ENCODE data around the gene ADIPOQ.
"Not testable (repeated sequence)": the region's sequence is repeated elsewhere in the genome, so short reads cannot be mapped to it uniquely, and the experiment has no call there.

ADIPOQ gene

DNA sequence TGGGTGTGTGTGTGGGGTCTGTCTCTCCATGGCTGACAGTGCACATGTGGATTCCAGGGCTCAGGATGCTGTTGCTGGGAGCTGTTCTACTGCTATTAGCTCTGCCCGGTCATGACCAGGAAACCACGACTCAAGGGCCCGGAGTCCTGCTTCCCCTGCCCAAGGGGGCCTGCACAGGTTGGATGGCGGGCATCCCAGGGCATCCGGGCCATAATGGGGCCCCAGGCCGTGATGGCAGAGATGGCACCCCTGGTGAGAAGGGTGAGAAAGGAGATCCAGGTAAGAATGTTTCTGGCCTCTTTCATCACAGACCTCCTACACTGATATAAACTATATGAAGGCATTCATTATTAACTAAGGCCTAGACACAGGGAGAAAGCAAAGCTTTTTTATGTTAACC is 10.5 kb downstream of the ADIPOQ start:
- ChIA-PET CTCF (interaction anchor here (0.9 to 1.4 kb wide), 2 partner anchors 26 to 312 kb away, joined by 3 to 6 read pairs; no protein-coding TSS in a partner anchor), POLR2A (no interaction called here)
- no peak for DNase-seq (ENCODE audit: extremely low spot score)
- TF ChIP-seq, protein P1, sequence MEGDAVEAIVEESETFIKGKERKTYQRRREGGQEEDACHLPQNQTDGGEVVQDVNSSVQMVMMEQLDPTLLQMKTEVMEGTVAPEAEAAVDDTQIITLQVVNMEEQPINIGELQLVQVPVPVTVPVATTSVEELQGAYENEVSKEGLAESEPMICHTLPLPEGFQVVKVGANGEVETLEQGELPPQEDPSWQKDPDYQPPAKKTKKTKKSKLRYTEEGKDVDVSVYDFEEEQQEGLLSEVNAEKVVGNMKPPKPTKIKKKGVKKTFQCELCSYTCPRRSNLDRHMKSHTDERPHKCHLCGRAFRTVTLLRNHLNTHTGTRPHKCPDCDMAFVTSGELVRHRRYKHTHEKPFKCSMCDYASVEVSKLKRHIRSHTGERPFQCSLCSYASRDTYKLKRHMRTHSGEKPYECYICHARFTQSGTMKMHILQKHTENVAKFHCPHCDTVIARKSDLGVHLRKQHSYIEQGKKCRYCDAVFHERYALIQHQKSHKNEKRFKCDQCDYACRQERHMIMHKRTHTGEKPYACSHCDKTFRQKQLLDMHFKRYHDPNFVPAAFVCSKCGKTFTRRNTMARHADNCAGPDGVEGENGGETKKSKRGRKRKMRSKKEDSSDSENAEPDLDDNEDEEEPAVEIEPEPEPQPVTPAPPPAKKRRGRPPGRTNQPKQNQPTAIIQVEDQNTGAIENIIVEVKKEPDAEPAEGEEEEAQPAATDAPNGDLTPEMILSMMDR (IDR thresholded peaks at IDR 0.05; ENCODE audit: control extremely low read depth, extremely low read depth, low read depth, missing control alignments) = no peak

DNA sequence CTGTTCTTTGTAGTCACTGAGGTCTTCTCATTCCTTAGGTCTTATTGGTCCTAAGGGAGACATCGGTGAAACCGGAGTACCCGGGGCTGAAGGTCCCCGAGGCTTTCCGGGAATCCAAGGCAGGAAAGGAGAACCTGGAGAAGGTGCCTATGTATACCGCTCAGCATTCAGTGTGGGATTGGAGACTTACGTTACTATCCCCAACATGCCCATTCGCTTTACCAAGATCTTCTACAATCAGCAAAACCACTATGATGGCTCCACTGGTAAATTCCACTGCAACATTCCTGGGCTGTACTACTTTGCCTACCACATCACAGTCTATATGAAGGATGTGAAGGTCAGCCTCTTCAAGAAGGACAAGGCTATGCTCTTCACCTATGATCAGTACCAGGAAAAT is 11.6 kb downstream of the ADIPOQ start:
- ChIA-PET POLR2A (no interaction called here), CTCF (no interaction called here)
- DNase-seq (ENCODE audit: extremely low spot score) = no peak

DNA sequence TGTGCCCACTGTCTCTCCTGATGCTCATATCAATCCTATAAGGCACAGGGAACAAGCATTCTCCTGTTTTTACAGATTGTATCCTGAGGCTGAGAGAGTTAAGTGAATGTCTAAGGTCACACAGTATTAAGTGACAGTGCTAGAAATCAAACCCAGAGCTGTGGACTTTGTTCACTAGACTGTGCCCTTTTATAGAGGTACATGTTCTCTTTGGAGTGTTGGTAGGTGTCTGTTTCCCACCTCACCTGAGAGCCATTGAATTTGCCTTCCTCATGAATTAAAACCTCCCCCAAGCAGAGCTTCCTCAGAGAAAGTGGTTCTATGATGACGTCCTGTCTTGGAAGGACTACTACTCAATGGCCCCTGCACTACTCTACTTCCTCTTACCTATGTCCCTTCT is 12.4 kb downstream of the ADIPOQ start:
- TF ChIP-seq, protein P1 (IDR thresholded peaks at IDR 0.05; ENCODE audit: control extremely low read depth, extremely low read depth, low read depth, missing control alignments) = no peak
- ChIA-PET POLR2A (no interaction called here), CTCF (no interaction called here)
- no peak for DNase-seq (ENCODE audit: extremely low spot score)

More for the DNA sequence above, 11.6 kb downstream of the ADIPOQ start:
- TF ChIP-seq, protein P1 (IDR thresholded peaks at IDR 0.05; ENCODE audit: control extremely low read depth, extremely low read depth, low read depth, missing control alignments) = no peak

DNA sequence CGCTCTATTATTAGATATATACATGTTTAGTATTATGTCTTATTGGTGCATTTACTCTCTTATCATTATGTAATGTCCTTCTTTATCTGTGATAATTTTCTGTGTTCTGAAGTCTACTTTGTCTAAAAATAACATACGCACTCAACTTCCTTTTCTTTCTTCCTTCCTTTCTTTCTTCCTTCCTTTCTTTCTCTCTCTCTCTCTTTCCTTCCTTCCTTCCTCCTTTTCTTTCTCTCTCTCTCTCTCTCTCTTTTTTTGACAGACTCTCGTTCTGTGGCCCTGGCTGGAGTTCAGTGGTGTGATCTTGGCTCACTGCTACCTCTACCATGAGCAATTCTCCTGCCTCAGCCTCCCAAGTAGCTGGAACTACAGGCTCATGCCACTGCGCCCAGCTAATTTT is 15.2 kb downstream of the ADIPOQ start:
- ChIA-PET POLR2A (no interaction called here), CTCF (interaction anchor here (1.0 to 1.9 kb wide), 3 partner anchors 9 to 281 kb away, joined by 3 to 8 read pairs (median 4); partner anchors contain the start of gene RPL39L)
- TF ChIP-seq, protein P1 (IDR thresholded peaks at IDR 0.05; ENCODE audit: control extremely low read depth, extremely low read depth, low read depth, missing control alignments) = no peak
- no peak for DNase-seq (ENCODE audit: extremely low spot score)

DNA sequence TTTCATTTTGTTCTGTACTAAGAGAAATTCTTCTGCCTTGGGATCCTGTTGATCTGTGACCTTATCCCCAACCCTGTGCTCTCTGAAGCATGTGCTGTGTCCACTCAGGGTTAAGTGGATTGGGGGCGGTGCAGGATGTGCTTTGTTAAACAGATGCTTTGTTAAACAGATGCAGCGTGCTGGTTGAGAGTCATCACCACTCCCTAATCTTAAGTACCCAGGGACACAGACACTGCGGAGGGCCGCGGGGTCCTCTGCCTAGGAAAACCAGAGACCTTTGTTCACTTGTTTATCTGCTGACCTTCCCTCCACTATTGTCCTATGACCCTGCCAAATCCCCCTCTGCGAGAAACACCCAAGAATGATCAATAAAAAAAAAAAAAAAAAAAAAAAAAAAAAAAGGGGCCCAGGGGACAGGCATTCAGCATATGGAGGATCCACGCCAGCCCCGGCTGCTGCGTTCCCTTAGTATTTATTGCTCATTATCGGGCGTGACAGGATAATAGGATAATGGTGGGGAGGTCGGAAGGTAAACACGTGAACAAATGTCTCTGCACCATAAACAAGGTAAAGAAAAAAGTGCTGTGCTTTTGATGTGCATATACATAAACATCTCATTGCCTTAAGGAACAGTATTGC is 22.8 kb downstream of the ADIPOQ start:
- CTCF ChIA-PET = not testable (repeated sequence)

DNA sequence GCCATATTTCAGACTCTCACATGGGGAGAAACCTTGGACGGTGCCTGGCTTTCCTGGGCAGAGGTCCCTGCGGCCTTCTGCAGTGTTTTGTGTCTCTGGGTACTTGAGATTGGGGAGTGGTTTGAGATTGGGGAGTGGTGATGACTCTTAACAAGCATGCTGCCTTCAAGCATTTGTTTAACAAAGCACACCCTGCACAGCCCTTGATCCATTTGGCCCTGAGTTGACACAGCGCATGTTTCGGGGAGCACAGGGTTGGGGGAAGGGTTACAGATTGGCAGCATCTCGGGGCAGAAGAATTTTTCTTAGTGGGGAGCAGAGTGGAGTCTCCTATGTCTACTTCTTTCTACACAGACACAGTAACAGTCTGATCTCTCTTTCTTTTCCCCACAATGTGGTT is 23.6 kb downstream of the ADIPOQ start:
- DNase-seq (ENCODE audit: extremely low spot score); POLR2A ChIA-PET; CTCF ChIA-PET: not testable (repeated sequence)

More for the DNA sequence above, 22.8 kb downstream of the ADIPOQ start:
- POLR2A ChIA-PET; DNase-seq (ENCODE audit: extremely low spot score): not testable (repeated sequence)

DNA sequence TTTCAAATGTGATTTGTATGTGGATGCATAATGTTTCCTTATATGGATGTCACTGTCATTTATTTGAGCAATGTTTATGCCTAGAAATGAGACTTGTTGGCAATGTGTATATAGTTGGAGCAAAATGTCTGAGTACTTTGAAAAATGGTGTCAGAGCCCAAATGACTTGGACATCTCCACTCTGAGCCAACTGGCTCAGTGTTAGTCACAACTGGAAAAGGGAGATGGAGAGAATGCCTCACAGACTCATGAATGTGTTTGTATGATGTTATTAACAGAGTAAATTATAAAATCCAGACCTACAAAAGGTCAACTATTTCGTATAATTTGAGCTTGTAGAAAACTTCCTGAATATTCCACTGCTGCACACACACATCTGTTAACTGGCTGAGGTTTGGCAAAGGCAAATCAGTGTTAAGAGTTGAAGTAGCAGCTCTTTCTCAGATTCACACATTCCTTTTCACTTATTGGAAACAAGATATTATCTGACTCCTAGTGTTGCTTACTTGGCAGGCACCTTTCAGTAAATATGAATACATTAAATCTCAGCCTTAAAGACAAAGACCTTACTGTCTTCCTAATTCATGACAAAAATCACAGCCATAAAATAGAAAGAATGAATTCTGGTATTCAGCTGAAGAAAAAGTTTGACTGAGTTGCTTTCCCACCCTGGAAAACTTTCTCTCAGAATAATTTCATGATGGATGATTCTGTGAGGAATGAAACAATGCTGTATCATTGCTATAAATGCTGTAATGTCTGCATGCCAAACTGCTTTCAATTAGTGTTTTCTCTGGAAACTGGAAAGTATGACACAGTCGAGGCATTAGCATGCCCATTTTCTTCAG is 27.0 kb downstream of the ADIPOQ start:
- ChIA-PET POLR2A (no interaction called here), CTCF (interaction anchor here (1.0 to 1.2 kb wide), 3 partner anchors 9 to 20 kb away, joined by 3 read pairs; no protein-coding TSS in a partner anchor)
- no peak for DNase-seq (ENCODE audit: extremely low spot score)
- TF ChIP-seq, protein P1 (IDR thresholded peaks at IDR 0.05; ENCODE audit: control extremely low read depth, extremely low read depth, low read depth, missing control alignments) = no peak
